AG04449 (cell line): ENCODE measurements around the gene STK11IP.

Experiments
- CTCF ChIA-PET: fragments of 350-600 bp; formaldehyde crosslinking; extraction: SDS; loops from one replicate; lab custom pipeline; 2021; ENCODE audit warnings: antibody characterized with exemption; lab: Yijun Ruan, JAX
- POLR2A ChIA-PET: fragments of 400-600, 350-600 bp; formaldehyde crosslinking; extraction: SDS; loops from one replicate; lab custom pipeline; 2020; ENCODE audit warnings: antibody characterized with exemption, inconsistent platforms; lab: Yijun Ruan, JAX
- DNase-seq: peaks from one replicate; pipeline ENCODE4 v3.0.0-alpha.2; 2010; ENCODE audit warnings: low read depth, low spot score
- H3K4me3 ChIP-seq: 2 replicates; pipeline ENCODE4 v1.5.1; 2011; ENCODE audit warnings: low read depth, mild to moderate bottlenecking, control low read depth, low read length
- TF ChIP-seq, protein P1 (sequence below): IDR thresholded peaks from one replicate; pipeline ENCODE4 v1.5.1; 2011; ENCODE audit warnings: mild to moderate bottlenecking, moderate library complexity, low read length, control low read depth, inconsistent platforms; ENCODE audit not compliant: insufficient read depth; ENCODE audit errors: missing control alignments

The STK11IP gene

DNA sequence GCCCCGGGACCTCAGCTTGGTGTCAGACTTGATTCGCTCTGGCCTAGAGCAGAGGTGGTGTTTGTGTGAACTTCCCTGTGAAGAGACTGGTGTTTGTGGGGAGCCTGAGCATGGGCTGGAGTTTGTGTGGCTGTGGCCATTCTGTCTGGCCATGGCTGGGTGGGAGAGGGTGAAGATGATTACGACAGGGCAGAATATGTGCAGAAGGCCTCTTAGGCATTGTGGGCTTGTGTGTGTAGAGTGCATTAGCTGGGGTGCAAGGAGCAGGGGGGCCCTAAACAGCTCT lies 36.8 kb upstream of the STK11IP start:
- POLR2A ChIA-PET = interaction anchor here (0.6 kb wide), 1 partner anchor 9 kb away, joined by 3 read pairs; no protein-coding TSS in a partner anchor
- no peak for DNase-seq
- CTCF ChIA-PET = interaction anchor here (0.8 to 5.7 kb wide), 35 partner anchors 9 to 172 kb away, joined by 3 to 72 read pairs (median 7); partner anchors contain the start of genes CHPF, INHA, OBSL1 and STK11IP
- no peak overlapping the region for H3K4me3 ChIP-seq
- TF ChIP-seq, protein P1, sequence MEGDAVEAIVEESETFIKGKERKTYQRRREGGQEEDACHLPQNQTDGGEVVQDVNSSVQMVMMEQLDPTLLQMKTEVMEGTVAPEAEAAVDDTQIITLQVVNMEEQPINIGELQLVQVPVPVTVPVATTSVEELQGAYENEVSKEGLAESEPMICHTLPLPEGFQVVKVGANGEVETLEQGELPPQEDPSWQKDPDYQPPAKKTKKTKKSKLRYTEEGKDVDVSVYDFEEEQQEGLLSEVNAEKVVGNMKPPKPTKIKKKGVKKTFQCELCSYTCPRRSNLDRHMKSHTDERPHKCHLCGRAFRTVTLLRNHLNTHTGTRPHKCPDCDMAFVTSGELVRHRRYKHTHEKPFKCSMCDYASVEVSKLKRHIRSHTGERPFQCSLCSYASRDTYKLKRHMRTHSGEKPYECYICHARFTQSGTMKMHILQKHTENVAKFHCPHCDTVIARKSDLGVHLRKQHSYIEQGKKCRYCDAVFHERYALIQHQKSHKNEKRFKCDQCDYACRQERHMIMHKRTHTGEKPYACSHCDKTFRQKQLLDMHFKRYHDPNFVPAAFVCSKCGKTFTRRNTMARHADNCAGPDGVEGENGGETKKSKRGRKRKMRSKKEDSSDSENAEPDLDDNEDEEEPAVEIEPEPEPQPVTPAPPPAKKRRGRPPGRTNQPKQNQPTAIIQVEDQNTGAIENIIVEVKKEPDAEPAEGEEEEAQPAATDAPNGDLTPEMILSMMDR = no peak

DNA sequence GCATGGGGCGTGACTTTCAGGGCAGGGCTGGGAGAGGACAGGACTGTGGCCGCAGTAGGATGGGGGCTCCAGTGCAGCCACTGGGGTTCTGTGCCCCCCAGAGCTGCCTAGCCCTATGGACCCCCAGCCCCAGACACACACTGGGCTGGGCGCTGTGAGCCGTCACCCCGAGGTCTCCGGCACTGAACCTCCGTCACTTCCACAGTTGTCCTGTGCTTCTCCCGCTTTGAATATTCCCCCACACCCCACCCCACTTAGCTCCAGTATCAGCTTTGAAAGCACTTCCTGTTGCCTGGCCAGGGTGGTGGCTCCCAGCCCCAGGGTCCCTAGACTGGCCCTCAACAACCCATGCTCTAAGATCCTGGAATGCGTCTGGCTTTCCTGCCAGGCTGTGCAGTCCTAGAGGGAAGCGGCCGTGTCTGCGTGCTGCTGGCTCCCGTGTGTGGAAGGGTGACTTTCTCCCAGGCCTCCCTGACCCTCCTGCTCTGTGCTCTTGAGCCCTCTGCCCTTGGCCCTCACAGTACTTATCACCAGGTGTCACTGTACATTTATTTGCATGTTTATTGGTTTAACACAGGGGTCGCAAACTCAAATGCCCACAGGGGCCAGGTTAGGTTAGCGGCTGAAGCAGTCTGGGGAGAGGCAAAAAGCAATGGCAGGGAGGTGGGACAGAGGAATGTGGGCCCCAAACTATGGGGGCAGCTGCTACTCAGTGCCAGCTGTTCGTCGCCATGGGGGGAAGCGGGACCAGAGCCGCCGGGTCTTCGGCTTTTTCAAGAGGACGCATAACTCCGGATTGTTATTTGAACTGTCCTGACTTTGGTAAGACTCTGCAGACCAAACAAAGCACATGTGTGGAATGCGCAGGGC lies 36.2 kb upstream of the STK11IP start:
- TF ChIP-seq, protein P1 = no peak
- CTCF ChIA-PET = interaction anchor here (1.0 to 5.7 kb wide), 24 partner anchors 9 to 173 kb away, joined by 3 to 72 read pairs (median 7); partner anchors contain the start of genes CHPF, INHA, OBSL1 and STK11IP
- POLR2A ChIA-PET = interaction anchor here (0.6 to 0.8 kb wide), 2 partner anchors 9 to 10 kb away, joined by 3 to 5 read pairs; no protein-coding TSS in a partner anchor
- H3K4me3 ChIP-seq = no peak overlapping the region
- DNase-seq = no peak

DNA sequence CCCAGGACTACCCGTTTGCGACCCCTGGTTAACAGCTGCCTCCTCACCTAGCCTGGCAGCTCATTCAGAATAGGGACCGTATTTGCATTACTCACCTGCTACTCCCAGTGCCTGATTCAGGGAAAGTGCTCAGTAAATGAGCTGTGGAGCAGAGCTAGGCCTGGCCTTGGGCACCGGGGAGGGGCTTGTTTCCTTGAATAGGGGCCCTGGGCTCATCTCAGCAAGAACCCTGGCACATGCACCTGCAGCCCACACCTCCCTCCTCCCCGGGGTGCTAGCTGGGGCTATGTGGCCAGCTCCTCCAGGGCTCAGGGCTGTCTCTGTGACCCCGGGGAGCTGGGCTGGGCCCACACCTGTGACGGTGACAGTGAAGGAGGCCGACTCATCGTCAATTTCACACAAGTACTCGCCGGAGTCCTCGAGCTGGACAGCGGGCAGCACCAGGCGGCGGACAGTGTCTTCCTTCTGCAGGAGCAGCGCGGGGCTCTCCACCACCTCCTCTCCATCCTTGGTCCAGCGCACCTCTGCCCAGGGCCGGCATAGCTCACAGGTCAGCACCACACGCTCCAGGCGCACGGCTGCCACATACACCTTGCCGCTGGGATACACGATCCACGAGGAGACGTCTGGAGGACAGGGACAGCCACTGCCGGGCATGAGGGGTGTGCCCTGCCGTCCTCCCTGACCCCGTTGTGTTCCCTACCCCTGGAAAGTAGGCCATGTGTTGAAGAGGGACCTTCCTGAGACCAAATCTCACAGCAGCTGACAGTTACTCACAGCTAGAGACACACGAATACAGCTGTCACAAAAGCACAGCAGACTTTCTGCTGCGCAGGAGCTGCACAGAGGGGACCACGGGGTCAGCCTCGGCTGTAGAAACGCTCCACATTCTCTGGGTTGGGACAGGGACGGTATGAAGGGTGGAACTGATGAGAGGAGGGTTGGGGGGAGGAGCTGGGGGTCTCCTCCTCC lies 35.3 kb upstream of the STK11IP start:
- H3K4me3 ChIP-seq = no peak overlapping the region
- POLR2A ChIA-PET = interaction anchor here (0.8 to 1.1 kb wide), 3 partner anchors 8 to 94 kb away, joined by 3 to 5 read pairs (median 5); partner anchors contain the start of genes INHA and OBSL1
- TF ChIP-seq, protein P1 = no peak
- DNase-seq = no peak
- CTCF ChIA-PET = interaction anchor here (2.3 to 5.7 kb wide), 6 partner anchors 8 to 127 kb away, joined by 7 to 72 read pairs (median 28); partner anchors contain the start of genes INHA and OBSL1

DNA sequence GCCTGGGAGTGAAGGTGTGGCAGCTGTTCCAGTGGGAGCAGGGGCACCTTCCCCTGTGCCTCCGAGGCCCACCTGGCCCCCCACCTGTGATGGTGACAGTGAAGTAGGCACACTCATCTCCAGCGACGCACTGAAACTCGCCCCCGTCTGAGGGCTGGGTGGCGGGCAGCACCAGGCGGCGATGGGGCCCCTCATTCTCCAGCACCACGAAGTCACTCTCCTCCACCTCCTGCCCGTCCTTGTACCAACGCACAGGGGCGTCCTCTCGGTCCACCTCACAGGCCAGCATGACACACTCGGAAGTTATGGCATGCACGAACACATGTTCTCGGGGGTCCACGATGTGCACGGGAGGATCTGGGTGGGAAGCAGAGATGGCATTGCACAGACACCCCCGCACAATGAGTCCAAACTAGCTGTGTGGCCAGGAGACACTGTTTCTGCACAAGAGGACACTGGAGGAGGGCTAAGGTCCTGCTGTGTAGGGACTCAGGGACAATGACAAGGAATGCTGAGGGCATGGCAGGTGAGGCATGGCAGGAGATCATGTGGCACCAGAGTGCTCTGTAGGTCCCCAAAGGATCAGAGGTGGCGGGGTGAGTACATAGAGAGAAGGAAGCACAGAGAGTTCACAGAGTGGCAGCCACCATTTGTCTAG lies 34.3 kb upstream of the STK11IP start:
- ChIA-PET CTCF (interaction anchor here (1.1 to 5.7 kb wide), 5 partner anchors 7 to 129 kb away, joined by 3 to 72 read pairs (median 34); partner anchors contain the start of genes INHA and OBSL1), POLR2A (interaction anchor here (1.1 kb wide), 1 partner anchor 8 kb away, joined by 5 read pairs; the partner anchor contains the start of genes INHA and OBSL1)
- DNase-seq = no peak
- H3K4me3 ChIP-seq = no peak overlapping the region
- TF ChIP-seq, protein P1 = no peak

DNA sequence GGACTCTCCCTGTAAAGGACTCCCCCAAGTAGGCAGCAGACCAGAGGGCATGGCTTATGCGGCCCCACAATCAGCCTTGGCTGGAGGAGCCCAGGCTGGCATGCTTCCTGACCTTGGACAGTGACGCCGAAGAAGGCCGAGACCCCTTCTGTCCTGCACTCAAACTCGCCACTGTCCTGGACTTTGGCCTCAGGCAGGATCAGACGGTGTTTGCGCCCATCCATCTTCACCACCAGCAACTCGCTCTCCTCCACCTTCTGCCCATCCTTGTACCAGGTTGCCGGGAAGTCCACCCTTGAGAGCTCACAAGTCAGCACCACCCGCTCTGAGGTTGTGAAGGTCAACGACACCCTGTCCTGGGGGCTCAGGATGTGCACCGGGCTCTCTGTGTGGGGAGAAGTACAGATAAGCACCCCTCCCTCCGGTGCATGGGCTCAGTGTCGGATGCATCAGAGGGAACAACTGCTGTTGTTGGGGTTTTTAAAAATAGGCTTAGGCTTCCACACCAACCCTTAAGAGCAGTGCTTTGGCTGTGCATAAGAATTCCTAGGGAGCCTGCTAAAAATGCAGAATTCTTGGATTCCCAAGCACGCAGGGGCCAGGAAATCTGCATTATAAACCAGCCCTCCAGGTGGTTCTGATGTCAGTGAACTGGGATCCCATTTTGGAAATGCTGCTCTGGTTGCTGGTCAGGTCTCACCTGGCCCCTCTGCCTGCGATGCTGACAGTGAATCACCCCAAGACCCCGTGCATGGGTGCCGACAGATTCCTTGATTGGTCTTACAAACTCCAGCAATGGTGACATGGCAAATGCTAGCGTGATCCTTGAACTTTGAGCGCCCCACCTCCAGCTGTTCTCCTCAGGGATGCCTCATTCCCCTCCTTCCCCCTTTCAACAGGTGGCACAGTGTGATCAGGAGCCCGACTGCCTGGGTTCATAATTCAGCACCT lies 32.3 kb upstream of the STK11IP start:
- CTCF ChIA-PET = interaction anchor here (1.0 to 2.8 kb wide), 3 partner anchors 24 to 125 kb away, joined by 3 to 10 read pairs (median 5); no protein-coding TSS in a partner anchor
- no peak for DNase-seq
- POLR2A ChIA-PET = interaction anchor here (1.0 kb wide), 1 partner anchor 31 kb away, joined by 3 read pairs; no protein-coding TSS in a partner anchor
- no peak overlapping the region for H3K4me3 ChIP-seq
- TF ChIP-seq, protein P1 = no peak
